SHP77 treated with DMSO at 0.1 percent for 48 hours (cell line): ENCODE measurements around the gene ZNF44.
"Not testable (repeated sequence)": the region's sequence is repeated elsewhere in the genome, so short reads cannot be mapped to it uniquely, and the experiment has no call there.

ENCODE experiments used
- DNase-seq: peaks from one replicate; lab custom pipeline; 2025; lab: John Stamatoyannopoulos, UW

Gene ZNF44

DNA sequence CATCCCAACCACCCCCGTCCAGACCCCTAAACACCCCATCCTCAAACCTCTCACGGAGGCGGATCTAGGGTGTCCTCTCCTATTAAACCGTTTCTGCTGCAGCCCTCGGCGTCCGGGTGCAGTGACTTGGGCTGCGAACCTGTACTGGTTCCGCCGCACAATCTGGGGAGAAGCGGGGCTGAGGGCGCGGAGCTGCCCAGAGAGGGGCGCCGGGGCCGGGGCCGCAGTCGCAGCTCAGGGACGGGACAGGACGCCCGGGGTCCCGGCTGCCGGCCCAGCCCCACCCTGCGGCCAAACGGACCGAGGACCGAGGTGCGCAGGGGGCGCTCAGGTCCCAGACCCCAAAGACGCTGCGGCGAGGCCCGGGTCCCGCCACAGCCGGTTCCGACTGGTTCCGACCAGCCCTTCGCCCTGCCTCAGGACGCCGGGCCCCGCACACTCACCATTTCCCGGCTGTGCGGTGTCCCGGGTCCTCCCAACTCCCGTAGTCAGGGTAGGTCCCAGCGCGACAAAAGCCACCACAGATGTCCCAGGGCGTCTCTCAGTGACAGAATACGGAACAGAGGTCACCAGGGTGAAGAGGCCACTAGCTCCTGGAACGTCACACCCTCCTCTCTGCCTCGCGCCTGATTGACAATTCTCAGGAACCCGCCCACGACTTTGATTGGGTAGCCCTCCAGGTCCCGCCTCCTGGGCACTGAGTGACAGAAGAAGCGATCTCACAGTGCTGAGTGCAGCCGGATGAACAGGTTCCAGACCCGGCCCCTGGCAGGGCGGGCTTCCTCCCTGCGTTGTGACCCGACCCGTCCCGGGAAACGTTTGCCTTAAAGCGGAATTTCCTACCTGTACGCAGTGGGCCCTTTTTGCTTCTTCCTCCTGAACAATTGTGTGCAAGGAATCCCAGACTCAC lies at the start of gene ZNF44:
ZNF44 (minus strand) TSS at position 635 of the 910 bp plus-strand sequence; CDS start at position 446, 189 bp downstream.
- peak; percentile 89 for DNase-seq

DNA sequence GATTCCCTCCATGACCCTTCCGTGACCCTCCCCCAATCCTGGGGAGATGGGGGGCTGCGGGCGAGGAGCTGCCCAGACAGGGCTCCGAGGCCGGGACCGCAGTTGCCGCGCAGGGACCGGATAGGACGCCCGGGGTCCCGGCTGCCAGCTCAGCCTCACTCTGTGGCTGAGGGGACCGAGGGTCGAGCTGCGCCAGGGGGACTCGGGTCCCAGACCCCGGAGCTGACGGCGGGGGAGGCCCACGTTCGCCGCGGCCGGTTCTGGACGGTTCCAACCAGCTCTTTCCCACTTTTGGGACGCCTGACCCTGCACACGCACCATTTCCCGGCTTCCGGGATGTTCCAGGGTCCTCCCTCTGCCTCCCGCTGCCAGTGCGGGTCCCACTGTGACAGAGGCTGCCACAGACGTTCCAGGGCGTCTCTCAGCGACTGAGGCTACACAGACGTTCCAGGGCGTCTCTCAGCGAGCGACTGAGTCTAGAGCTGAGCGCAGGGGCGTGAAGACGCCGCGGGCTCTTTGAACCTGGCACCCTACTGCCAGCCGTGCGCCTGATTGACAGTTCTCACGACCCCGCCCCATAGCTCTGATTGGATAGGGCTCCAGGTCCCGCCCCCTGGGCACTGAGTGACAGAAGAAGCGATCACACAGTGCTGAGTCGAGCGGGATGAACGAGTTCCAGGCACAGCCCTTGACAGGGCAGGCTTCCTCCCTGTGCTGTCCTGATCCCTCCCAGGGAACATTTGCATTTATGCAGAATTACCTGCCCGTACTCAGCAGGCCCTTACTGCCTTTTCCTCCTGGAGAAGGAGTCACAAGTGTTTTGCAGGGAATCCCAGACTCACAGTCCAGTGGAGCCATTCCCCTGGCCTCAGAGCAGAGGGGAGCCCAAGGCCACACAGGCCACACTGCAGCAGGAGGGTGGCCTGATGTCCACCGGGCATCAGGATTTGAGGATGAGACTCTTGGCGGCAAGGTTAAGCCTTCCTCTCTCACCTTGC lies 38.8 kb upstream of the ZNF44 start, which contains the start of gene ZNF563:
ZNF563 (minus strand) TSS at position 472 of the 998 bp plus-strand sequence; CDS start at position 321, 151 bp downstream.
- DNase-seq = peak; percentile 87

DNA sequence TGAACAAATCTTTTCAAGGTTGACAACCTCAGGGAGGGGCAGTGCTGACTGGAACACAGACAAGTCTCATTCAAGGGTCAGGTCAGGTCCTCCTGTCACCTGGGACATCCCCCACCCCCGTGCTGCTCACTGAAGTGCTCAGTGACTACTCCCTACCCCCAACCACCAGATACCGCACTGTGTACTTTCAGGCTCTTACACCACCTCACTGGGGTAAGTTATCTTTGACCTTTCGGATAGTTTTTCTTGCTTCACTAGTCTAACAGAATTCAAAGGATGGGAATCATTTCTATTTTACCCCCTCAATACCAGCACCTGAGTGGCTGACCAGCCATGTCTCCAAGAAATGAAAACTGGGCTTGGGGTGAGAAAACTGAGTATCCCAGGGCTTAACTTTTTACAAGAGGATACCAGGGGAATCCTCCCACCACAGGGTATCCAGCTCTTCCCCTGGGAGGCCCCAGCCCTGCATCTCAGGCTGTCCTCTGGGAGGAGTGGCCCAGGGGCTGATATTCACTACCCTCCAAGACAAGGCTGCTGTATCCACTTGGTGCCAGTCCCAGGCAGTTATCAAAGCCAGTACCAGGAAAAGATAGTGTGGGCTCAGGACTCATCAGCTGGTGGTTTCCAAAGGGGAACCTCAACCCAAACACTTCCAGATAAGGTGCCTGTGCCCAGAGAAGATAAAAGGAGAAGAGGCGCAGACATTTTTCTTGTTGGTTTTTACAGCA lies 36.7 kb upstream of the ZNF44 start:
- DNase-seq = no peak

GRCh38 chr19:12330340-12330739 lies 35.7 kb upstream of the ZNF44 start:
- DNase-seq = no peak

DNA sequence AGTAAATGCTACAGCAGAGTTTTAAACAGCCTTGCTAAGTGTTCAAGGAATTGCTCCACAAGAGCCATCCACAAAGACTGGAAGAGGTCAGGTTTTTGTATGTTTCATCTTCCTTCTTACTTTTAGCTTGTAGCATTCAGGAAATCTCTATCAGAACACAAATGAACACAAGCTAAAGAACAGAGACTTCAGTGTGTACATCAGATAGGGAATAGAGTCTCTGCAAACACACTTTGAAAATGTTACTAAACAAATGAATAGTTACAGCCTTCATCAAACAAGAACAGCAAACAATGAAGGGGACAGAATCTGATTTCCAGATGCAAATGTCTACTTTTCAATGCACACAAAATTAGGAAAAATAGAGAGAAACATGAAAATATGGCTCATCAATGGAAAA lies 31.0 kb upstream of the ZNF44 start:
- DNase-seq = no peak

GRCh38 chr19:12318782-12319413 lies 24.2 kb upstream of the ZNF44 start:
- no peak for DNase-seq

GRCh38 chr19:12314553-12314952 lies 19.9 kb upstream of the ZNF44 start:
- no peak for DNase-seq

- not testable (repeated sequence) for DNase-seq
Measured at GRCh38 chr19:12308891-12309290, 14.2 kb upstream of the ZNF44 start.

DNA sequence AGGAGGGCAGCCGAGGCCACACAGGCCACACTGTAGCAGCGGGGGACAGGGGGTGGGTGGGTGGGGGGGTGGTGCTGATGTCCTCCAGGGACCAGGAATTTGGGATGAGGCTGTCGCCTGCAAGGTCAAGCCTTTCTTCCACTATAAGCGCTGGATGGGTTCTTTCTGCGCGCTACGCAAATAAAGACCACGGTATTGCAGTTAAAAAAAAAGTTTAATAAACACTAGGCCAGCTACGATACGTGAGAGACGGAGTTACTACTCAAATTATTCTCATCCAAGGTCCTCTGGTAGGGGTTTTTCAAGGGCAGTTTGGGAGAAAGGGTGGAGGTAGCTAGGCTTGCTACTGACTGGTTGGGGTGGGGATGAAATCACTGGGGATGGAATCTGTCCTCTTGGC lies 508 bp upstream of the ZNF44 start:
- DNase-seq = no peak

DNA sequence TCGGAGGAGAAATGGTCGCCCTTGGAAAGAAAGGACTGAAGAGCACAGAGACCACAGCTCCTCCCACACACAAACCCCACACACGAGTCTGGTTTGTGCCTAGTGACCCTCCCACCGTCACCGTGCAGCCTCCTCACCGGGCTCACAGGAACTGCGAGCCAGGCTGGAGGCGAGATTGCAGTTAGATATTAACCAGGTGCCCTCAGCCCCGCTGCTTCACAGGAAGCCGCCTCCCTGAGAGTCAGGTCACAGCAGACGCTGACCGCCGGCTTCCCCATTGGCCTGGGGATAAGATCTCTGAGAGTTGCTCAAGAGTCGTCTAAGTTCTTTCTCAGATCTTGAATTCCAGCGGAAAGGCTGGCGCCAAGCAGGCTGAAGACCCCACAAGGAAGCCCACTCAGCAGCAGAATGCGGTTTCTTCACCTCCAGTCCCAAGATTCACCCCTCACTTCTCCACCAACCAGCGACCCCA lies 870 bp downstream of the ZNF44 start:
- peak; percentile 2 for DNase-seq

DNA sequence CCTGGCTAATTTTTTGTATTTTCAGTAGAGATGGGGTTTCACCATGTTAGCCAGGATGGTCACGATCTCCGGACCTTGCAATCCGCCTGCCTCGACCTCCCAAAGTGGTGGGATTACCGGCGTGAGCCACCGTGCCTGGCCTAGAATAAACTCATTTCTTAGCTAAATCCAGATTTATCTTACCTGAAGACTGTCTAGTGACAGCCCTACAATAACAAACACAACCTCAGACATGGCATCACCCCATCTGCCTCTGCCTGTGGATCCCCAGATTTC lies 5.0 kb downstream of the ZNF44 start:
- no peak for DNase-seq

GRCh38 chr19:12287958-12288500 lies 6.7 kb downstream of the ZNF44 start:
- DNase-seq = no peak

GRCh38 chr19:12284631-12285030 lies 10.1 kb downstream of the ZNF44 start:
- DNase-seq = no peak

- no peak for DNase-seq
Measured at GRCh38 chr19:12284226-12284625, 10.5 kb downstream of the ZNF44 start.

DNA sequence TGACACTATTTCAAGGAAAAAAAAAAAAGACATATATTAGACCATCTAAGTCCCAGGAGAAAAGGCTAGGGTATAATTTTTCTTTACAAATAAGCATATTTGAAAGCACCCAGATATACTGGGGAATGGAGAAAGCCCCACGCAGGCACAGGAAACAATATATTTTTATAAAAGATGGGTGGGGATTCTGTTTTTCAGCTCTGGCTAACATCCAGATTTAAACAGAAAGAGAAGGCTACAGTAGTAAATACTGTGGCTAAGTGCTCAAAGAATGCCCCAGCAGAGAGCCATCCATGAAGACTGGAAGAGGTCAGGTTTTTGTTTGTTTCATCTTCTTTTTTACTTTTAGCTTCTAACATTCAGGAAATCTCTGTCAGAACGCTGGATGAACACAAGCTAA lies 16.0 kb downstream of the ZNF44 start:
- DNase-seq = no peak

- no peak for DNase-seq
Measured at GRCh38 chr19:12272980-12273901, 21.4 kb downstream of the ZNF44 start.

DNA sequence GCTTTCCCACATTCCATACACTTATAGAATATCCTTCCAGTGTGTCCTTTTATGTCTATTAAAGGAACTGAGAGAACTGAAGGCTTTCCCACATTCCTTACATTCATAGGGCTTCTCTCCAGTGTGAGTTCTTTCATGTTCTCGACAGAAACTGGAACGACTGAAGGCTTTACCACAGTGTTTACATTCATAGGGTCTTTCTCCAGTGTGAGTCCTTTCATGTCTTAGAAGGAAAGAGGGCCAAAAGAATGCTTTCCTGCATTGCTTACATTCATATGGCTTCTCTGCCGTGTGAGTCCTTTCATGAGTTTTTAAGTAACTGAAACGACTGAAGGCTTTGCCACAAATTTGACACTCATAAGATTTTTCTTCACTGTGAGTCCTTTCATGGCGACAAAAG lies 22.3 kb downstream of the ZNF44 start:
- DNase-seq = no peak

DNA sequence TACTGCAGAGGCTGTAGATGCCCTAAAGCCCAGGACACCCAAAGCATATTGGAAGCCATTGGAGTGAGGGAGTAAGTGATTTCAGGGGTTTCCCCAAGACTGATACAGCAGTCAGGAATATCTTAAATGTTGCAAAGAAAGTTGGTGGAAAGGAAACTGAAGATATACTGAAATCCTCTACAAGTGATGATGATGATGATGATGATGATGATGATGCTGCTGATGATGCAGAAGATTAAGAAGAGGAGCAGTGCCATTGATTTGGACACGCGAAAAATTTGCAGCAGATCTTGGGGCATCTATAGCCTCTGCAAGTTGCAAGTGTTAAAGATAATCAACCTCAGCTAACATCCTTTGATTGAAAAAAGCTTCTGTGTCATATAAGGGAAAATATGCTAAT lies 23.8 kb downstream of the ZNF44 start:
- DNase-seq = no peak

- DNase-seq = no peak
Measured at GRCh38 chr19:12265921-12266704, 28.6 kb downstream of the ZNF44 start.
